Measurements from ENCODE around the gene MLANA.
"Not testable (repeated sequence)": the region's sequence is repeated elsewhere in the genome, so short reads cannot be mapped to it uniquely, and the experiment has no call there.

Gene MLANA

DNA sequence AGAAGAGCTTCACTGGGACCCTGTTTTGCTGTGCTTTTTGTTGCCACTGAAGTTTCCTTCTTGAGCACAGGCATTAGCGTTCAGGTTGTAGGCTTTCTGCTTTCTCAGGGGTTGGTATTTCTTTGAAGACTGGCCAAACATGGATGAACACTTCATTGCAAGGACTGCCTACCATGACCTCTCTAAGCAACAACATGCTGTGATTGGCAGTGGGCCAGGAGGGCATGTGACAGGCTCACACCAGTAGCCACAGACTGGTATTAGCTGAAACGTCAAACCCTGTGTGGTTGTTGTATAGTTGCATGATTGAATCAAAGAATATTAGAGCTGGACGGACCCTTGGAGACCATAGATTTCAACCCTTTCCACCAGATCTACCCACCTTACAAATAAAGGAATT lies 20.0 kb upstream of the MLANA start:
- DNase-seq: no peak

DNA sequence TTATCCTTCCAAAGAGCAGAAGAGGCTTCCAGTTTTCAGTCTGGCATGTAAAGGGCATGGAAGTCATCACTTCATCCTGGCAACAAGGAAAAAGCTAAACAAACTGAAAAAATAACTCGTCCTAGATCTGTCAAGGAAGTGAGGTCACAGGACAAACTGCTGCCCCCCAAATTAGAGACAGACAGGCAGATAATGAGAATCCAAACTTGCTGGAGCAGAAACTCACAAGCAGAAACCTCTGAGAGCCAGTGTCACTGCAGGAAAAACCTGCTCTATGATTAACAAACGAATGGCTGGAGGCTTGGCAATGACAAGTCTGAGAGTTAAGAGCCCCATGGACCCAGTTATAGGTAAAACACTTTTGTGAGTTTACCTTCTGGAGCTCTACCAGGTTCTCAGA lies 18.9 kb upstream of the MLANA start:
- DNase-seq: no peak

- DNase-seq: no peak
Measured at GRCh38 chr9:5872511-5872910, 18.2 kb upstream of the MLANA start.

- no peak for DNase-seq
Measured at GRCh38 chr9:5873439-5873838, 17.2 kb upstream of the MLANA start.

GRCh38 chr9:5874048-5874447 lies 16.6 kb upstream of the MLANA start:
- no peak for DNase-seq

GRCh38 chr9:5876026-5876425 lies 14.7 kb upstream of the MLANA start:
- DNase-seq: no peak

DNA sequence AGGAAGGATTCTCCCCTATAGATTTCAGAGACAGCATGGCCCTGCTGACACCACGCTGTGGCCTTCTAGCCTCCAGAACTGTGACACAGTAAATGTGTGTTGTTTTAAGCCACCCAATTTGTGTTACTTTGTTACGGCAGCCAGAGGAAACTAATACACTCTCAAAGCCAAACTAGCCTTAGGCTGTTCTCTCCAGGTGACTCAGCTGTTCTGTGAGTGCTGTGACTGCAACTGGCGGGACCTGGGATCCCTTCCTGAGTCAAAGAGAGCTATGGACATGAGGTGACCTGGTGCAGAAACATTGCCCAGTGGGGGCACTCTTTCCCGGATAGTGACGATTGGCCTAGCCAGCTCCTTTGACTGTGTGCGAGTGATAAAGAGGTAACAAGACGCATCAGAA lies 14.0 kb upstream of the MLANA start:
- DNase-seq: no peak

- no peak for DNase-seq
Measured at GRCh38 chr9:5879419-5880181, 11.1 kb upstream of the MLANA start.

- DNase-seq: not testable (repeated sequence)
Measured at GRCh38 chr9:5882244-5883012, 8.3 kb upstream of the MLANA start.

DNA sequence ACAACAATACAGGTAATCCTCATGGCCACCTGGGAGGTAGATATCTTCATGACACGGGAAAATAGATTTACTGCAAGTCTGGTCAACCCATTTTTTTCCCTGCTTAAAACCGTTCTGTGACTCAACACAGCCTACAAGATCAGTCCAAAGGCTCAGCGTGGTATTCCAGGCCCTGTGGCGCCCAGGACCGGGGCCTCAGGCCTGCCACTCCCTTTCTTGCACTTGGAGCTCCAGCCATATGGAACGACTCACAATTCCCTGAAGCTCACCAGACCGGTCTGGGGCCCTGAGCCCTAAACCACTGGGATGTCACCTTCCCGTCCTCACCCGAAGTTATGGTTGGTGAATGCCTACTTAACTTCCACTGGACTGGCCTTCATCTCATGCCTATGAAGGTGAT lies 6.5 kb upstream of the MLANA start:
- no peak for DNase-seq

- DNase-seq: peak; percentile 53
Measured at GRCh38 chr9:5886114-5886939, 4.4 kb upstream of the MLANA start.

- DNase-seq: no peak
Measured at GRCh38 chr9:5892456-5893133, 1.9 kb downstream of the MLANA start.

DNA sequence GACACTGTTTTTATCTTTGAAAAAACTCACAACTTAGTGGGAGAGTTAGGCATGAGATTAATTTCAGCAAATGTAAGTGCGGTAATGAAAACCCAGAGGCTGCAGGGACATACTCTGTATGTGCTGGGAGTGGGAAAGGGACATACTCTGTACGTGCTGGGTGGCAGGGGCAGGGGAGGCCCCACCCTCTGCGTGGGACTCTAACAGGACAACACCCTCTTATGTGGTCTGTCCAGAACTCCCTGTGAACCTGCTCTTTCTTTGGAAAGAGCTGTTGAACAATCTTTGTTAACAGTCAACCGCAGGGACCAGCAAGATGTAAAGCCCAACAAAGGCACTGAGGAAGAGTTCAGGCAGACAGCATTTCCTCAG lies 2.4 kb downstream of the MLANA start:
- no peak for DNase-seq

GRCh38 chr9:5893591-5894236 lies 3.0 kb downstream of the MLANA start:
- DNase-seq: no peak

DNA sequence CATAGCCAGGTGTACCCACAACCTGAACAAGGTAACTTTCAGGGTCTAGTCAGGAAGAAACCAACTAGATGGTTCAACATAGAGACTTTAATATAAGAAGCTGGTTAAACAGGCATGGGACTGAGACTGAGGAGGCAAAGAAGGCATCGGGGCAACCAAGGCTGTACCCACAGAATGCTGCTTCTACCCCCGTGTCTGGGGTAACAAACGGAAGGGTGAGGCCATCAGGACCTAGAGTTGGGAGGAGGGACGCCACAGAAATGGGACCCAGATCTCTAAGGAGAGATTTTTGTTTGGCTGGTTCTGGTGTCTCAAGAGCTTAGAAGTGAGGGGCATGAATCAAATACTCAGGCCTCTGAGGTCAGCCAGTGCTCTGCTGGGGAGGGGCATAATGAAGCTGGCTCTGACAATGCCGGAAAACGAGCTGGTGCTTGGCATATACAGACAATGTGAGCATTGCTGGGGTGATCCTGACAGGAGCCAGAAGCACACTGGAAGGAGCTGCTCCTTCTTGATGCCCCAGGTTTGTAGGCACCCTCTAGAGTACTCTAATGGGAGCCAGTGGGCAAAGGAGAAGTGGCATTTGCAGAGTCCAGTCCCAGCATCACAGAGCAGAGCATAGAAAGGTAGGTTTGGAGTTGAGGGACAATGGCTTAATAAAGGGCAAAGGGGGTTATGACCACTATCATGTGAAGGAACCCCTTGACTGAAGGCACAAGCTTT lies 3.7 kb downstream of the MLANA start:
- no peak for DNase-seq

DNA sequence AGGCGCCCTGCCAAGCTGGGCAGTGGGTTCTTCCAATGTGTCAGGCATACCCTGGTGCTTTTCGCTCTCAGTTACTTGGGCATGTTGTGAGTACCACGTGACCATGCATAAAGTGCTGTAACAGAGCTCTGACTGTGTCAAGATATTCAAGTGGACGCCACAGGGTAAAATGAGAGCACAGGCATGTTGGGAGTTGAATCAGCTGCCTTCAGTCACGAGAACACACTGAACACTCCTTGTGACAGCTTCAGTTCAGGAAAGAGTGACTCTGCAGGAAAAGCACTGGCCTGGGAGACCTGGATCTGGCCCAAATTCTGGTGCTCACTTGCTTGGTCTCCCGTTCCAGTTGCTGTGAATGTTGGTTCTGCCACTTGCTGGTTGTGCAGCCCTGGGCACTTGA lies 5.1 kb downstream of the MLANA start:
- no peak for DNase-seq

DNA sequence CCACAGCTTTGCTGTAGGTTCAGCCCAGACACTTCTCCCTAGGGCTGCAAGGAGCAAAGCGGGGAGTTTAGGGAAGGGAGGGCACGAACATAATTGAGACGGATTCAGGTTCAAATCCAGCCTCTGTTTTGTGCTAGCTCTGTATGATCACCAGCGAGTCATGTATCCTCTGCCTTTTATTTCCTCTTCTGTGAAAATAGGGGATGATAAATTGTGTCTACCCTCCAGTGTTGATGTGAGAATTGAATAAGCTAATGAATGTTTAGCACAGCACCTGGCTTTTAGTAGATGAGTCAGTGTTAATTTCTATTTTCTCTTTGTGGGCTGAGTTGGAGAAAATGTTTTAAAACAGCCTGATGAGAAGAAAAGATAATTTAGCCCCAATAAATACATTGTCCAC lies 6.2 kb downstream of the MLANA start:
- DNase-seq: no peak

- DNase-seq: no peak
Measured at GRCh38 chr9:5897851-5898250, 7.2 kb downstream of the MLANA start.

DNA sequence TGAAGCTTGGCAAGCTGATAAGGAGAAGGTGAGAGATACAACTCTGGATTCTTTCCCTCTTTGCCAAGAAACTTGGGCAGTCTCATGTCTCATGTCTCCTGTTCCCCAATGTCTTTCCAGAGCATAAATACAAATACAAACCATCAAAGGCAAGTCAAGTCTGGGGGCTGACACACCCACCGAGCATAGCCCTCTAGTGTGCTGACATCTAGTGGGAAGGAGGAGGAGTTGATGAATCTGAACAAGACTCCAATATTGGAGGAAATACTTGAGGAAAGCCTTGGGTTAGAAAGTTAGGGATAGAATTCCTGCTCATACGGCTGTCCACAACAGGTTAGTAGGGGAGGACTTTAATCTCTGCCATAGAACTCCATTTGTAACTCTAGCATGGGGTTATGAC lies 8.6 kb downstream of the MLANA start:
- DNase-seq: no peak

GRCh38 chr9:5900622-5901021 lies 9.9 kb downstream of the MLANA start:
- DNase-seq: no peak

DNA sequence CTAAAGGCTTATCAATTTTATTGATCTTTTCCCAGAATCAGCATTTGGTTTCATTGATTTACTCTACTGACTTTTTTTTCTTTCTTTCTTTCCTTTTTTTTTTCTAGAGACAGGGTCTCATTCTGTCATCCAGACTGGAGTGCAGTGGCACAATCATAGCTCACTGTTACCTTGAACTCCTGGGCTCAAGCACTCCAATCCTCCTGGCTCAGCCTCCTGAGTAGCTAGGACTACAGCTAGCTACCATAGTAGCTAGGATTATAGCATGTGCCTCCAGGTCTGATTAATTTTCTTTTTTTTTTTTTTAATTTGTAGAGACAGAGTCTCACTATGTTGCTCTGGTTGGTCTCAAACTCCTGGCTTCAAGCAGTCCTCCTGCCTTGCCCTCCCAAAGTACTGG lies 11.7 kb downstream of the MLANA start:
- no peak for DNase-seq

DNA sequence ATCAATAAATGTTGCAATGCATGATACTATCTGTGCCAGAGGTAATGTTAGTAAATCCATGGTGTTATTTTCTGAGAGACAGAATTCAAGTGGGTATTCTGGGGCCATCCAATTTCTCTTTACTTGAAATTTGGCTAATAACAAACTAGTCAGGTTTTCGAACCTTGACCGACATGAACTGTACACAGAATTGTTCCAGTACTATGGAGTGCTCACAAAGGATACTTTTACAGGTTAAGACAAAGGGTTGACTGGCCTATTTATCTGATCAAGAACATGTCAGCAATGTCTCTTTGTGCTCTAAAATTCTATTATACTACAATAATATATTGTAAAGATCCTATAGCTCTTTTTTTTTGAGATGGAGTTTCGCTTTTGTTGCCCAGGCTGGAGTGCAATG lies 18.2 kb downstream of the MLANA start:
- DNase-seq: no peak

Measured in NCI-H510A (cell line).